ENCODE results near the gene AMIGO1.

The AMIGO1 gene, protein sequence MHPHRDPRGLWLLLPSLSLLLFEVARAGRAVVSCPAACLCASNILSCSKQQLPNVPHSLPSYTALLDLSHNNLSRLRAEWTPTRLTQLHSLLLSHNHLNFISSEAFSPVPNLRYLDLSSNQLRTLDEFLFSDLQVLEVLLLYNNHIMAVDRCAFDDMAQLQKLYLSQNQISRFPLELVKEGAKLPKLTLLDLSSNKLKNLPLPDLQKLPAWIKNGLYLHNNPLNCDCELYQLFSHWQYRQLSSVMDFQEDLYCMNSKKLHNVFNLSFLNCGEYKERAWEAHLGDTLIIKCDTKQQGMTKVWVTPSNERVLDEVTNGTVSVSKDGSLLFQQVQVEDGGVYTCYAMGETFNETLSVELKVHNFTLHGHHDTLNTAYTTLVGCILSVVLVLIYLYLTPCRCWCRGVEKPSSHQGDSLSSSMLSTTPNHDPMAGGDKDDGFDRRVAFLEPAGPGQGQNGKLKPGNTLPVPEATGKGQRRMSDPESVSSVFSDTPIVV

DNA sequence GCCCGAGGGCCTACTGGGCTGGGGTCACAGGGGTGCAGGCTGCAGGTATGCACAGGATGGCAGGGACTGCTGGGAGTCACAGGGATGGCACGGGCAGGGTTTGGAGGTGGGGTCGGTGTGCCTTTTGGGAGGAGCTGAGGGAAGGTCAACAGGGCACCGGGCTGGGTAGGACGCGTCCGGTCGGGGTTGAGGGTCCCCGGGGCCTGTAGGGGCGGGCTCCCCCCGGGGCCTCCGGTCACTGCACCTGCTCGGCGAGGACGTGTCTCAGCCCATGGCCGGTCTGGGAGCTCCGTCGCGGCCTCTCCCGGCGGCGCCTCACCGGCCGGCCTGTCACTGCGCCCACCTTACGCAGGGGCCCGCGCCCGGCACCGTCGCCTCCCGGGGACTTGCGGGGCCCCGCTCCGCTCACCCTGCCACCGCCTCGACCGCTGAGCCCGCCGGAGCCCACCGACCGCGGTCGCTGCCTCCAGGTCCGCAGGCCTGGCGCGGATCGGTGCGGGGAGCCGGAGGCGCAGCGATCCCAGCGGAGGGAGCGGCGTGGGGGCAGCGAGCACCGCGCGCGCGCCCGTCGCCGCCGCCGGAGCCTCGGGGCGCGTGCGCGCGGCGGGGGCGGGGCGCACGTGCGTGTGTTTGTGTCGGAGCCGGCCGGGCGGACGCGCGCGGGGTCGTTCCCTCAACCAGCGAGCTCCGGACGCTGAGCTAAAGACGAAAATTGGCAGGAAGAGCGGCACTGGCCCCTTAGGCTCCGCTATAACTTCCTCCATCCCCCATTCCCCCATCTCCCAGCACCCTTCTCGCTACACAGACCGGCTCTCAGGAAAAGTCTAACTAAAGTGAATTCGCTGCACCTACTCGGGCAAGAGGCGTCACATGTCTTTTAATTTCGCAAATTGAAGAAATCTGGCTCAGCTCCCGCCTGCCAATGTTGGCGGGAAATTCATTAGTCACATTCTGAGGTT, at the start of gene AMIGO1:
Gene AMIGO1, minus strand, starts transcription at position 552 of the 959 bp plus-strand sequence. CDS start 815 bp downstream, outside the sequence.
- DNase-seq (ENCODE audit: low spot score), result no peak

DNA sequence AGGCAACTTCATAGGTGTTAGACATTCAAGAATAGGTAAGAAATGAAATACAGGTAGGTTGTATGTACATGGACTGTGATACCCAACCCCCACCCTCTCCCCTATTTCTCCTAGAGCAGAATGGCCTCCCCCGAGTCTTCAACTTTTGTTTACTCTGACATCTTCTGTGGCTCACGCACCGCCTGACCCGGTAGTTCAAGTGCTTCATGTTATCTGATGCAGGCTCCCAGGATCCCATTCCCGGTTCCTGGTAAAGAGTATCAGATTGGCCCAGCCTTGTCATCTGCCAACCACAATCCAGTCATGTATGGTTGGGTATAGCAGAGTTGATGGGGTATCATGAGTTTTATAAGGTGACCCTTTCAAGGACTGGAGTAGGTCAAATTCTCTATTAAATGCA, 48.0 kb upstream of the AMIGO1 start:
- DNase-seq (ENCODE audit: low spot score), result no peak

DNA sequence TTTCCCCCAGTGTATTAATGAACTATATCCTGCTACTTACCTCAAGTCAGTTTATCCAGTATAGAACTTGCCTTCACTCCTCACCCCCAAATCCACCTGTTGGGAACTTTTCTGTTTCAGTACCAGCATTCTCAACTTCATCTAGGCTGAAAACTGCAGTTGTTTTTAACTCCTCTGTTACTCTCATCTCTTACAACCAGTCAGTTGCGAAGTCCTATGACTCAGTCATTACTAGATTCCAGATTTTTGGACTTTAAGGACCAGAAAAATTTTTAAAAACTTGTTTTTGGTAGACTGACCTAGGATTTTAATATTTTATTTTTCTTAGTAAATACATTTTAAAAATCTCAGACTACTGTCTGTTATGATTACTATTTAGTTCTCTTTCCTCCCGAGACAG, 47.0 kb upstream of the AMIGO1 start:
- DNase-seq (ENCODE audit: low spot score), result no peak

DNA sequence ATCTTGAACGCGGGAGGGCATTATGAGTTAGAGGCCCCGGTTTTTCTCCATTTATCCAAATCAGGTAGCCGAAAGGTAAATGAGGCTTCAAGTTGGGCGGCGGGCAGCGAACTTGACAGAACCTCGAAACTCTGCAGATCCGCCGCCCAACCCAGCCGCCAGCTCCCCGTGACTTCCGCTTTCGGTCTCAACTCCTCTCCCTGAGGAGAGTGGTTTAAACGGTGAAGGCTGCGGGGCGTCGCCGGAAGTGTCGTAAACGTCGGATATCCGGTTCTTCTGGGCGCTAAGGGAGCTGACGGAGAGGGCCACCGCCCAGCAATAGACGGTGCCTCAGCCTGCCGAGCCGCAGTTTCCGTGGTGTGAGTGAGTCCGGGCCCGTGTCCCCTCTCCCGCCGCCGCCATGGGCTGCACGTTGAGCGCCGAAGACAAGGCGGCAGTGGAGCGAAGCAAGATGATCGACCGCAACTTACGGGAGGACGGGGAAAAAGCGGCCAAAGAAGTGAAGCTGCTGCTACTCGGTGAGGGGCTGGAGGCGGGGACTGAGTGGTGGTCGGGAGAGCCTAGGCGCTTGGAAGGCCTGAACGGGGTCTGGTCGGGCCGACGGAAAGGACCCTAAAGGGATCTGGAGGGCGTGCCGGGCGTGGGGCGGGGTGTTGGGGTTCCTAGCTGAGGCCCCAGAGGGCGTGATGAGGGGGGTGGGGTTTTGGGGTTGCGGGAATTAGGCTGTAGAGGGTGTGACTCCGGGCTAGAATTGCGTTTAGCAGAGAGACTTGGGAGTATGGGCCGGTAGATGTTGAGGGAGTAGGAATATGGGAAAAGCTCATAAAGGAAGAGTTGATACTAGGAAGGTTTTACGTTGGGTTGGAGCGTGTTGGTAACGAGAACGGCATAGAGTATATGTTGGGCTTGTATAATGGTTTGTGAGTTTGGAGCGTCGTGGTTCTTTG, 39.1 kb upstream of the AMIGO1 start, which contains the start of gene GNAI3:
Gene GNAI3, plus strand, starts transcription at position 295 of the 947 bp plus-strand sequence. Its CDS starts 106 bp downstream, at position 401.
- DNase-seq (ENCODE audit: low spot score), result peak; percentile 98

DNA sequence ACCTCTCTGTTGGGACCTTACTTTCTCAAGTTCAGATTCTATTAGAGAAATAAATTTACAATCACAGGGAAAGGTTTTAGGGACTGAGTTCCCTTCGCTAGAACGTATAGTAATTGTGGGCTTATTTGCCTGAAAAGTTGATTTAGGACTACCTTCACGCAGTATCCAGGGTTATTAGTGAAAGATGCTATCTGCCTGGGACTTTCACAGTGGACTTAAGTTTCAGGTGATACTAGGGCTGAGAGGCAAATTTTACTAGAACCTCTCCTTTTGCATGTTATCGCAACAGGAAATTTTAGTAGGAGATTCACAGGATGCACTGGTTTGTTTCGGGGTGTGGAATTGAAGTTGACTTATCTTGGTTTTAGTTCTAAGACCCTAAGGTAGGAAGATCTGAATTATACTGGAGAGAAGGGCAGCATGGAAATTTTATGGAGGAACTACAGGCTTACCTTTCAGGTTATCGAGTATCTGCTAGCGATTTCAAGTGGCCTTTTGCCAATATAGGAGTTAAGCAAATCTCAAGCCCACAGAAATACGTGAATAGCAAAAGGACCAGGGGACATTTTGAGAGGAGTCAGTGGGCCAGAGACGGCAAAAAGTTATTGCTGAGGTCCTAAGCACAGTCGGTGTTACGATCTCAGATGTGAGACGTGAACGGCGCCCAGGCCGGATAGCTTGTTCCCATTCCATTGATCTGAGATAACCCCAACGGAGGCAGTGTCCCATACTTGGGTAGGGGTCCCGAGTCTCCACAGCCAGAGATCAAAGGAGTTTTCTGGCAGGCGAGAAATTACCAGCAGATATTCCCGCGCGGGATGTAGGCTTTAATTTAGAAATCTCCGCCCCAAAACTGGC, 38.2 kb upstream of the AMIGO1 start:
- peak; percentile 54 for DNase-seq (ENCODE audit: low spot score)

DNA sequence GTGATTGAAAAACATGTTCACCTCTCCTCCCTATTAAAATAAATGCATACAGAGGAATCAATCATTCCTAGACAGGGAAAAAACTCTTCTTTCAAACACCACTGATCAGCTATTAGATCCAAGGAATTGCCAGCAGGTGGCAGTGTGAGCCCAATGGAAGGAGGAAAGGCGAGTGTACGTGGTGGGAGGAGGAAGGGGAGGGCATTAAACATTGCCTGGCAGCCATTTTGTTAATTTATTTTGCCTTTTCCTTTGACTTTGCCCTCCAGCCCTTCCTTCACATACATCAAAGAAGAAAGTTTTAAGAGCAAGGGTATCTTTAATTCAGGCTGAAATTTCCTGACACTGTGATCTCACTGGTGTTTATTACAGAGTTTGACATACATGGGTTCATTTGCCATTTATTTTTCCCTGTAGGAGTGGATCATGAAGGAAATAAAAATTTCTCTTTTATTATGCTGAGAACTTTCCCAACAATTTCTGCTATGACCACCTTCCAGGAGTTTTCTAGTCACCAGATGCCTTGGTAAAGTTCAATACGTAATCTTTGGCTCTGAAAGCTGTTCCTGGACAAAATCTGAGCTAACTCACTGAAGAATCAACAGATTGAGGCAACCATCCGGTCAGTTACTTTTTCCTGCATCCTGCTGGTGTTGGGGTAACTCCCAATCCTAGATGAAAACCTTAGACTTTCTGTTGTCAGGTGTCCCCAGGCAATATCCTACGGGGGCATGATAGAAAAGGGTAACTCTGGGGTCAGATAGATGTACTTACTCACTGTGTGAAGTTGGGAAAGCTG, 37.0 kb upstream of the AMIGO1 start:
- DNase-seq (ENCODE audit: low spot score), result peak; percentile 95

DNA sequence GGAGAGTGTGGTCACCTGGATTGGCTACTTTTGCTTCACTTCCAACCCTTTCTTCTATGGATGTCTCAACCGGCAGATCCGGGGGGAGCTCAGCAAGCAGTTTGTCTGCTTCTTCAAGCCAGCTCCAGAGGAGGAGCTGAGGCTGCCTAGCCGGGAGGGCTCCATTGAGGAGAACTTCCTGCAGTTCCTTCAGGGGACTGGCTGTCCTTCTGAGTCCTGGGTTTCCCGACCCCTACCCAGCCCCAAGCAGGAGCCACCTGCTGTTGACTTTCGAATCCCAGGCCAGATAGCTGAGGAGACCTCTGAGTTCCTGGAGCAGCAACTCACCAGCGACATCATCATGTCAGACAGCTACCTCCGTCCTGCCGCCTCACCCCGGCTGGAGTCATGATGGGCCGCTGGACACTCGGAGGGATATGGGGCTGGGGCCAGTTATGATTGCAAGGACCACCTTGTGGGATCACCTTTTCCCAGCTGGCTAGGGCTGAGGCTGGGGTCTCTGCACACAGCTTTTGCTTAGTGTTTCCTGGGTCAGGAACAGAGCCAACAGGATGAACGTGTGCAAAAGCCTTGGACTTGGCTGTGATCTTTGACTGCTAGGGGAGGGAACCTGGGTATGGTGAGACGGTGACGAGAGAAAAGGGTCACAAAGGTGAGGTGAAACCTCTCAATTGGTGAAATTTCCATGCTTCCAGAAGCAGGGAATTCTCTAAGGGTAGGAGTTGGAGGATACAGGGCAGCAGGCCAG, 34.6 kb upstream of the AMIGO1 start:
- DNase-seq (ENCODE audit: low spot score), result no peak

DNA sequence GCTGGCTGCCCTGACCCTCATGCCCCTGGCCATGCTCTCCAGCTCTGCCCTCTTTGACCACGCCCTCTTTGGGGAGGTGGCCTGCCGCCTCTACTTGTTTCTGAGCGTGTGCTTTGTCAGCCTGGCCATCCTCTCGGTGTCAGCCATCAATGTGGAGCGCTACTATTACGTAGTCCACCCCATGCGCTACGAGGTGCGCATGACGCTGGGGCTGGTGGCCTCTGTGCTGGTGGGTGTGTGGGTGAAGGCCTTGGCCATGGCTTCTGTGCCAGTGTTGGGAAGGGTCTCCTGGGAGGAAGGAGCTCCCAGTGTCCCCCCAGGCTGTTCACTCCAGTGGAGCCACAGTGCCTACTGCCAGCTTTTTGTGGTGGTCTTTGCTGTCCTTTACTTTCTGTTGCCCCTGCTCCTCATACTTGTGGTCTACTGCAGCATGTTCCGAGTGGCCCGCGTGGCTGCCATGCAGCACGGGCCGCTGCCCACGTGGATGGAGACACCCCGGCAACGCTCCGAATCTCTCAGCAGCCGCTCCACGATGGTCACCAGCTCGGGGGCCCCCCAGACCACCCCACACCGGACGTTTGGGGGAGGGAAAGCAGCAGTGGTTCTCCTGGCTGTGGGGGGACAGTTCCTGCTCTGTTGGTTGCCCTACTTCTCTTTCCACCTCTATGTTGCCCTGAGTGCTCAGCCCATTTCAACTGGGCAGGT, 33.9 kb upstream of the AMIGO1 start:
- DNase-seq (ENCODE audit: low spot score), result no peak

DNA sequence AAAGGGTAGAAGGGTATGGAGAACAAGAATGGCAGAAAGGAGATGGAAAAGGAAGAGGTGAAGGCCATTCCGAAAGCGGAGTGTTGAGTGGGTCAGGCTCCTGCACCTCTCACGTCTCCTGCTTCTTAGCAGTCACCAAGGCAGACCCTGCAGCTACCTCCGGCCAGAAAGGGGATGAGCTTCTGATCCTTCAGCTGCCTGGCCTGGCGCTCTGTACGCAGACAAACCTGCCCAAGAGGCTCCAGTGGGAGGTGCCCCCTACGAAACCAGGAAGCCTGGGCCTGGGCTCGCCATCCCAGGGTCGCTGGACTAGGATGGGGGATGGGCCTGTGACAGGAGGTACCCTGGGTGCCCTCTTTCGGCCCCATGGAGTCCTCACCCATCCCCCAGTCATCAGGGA, 33.1 kb upstream of the AMIGO1 start:
- no peak for DNase-seq (ENCODE audit: low spot score)

DNA sequence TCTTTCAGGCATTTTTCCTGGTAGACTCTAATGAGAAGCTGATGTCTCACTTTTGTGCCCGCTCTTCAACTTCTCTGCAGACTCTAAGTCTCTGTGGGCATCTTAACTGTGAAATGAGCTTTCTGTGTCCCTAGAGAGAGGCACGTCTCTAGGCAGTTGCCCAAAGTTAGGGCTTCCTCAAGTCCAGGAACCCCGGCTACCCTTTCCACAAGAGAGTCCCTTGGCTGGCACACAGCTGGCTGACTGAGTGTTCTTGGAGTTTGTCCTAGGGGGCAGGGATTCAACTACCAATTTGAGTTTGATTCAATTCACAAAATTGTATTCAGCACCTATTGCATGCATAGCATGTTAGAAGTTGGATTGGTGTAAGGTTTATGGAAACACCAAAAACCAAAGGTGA, 31.6 kb upstream of the AMIGO1 start:
- no peak for DNase-seq (ENCODE audit: low spot score)

DNA sequence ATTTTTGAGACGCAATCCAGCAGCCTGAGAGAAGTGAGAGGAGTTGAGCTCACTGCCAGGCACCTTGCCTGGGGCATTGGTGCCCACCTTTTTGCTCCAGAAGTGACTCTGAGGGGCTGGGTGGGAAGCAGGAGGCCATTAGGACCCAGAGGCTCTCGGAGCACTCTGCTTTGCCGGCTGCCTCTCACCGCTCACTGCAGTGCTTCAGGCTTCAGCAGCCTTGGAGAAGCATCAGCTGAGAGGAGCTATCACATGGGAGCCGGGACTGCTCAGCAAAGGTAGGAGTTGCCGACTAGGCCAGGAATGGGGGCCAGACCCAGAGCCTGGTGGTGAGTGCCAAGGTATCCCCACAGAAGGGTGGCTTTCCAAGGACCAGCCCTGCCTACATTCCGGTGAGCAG, 30.1 kb upstream of the AMIGO1 start, which contains the start of gene GPR61:
Gene GPR61, plus strand, starts transcription at position 197 of the 400 bp plus-strand sequence. CDS start 3,151 bp downstream, outside the sequence.
- DNase-seq (ENCODE audit: low spot score), result no peak

DNA sequence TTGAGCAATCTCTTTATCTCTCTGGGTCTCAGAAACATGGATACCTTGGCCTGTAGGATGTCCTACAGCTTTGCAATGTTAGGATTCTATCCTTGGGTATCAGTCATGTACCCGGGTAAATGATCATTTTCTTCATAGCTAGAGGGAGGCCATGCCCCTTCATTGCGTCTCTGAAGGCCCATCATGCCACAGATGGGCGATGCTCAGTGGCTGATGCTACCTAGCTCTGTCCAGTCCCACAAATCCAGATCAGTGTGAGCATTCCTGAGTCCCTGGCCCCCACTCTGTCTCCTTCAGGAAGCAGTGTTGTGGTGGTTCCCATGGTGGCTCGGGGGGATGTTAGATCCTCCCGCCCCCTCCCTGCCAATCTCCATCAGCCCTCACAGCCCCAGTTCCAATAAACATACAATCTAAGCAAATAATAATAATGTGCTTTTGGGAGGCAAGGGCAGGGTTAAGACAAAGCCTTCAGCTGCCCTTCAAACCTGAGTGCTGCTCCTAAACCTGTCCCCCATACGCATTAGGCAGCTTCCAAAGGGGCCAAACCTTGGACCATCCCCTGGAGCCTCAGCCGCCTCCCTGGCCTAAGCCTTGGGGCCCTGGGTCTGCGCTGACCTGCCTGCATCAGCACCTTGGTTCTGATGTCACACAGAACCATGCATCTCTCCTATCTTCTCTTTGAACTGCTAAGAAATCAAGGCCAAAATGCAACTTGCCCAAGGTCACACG, 29.5 kb upstream of the AMIGO1 start:
- DNase-seq (ENCODE audit: low spot score), result no peak

DNA sequence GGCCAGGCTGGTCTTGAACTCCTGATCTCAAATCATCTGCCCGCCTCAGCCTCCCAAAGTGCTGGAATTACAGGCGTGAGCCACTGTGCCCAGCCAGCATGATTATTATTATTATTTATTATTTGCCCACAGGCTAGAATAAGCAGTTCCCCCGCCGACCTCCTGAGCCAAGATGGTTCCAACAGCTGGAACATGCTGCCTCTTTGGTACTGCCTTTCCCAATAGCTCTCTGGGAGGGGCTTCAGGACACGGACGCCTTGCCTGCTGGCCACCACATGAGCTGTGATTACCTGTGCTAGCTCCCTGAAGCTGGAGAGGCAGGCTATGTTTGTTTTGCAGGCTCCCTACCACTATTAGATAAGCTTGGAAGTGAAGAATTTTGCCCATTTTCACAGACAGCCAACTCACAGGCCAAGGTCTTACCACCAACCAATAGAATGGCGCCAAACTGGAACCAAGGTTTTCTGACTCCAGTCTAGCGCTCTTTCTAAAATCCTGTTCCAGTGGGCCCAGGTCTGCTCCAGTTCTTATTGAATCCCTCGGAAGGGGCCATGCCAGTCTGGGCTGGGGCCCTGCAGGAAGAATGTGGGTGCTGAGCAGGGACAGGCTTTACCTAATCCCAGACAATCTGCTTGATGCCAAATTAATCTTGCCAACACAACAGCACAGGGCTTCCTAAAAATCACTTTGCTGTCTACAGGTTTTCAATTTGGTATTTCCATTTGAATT, 28.1 kb upstream of the AMIGO1 start:
- DNase-seq (ENCODE audit: low spot score), result no peak

DNA sequence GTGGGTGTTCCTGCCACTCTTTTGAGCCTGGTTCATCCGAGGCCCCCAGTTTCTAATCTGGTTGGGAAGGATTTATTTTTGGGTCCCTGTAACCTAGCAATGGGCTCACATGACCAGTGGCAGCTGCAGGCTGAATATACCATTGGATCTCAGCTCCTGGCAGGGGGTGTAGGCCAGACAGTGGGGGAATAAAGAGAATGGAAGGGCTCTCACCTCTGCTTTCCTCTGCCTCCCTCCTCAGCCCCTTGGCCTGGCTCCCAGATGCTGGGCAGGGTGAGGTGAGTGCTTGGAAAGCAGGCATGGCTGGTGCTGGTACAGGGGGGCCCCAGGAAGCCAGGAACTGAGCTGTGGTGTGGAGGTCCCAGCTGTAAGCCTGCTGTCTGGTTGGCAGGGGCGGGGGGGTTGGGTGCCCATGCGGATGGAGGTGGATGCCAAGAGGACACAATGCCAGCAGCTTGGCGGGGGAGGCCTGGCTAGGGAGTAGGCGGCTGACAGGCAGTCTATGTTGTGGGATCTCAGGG, 26.5 kb upstream of the AMIGO1 start:
- no peak for DNase-seq (ENCODE audit: low spot score)

DNA sequence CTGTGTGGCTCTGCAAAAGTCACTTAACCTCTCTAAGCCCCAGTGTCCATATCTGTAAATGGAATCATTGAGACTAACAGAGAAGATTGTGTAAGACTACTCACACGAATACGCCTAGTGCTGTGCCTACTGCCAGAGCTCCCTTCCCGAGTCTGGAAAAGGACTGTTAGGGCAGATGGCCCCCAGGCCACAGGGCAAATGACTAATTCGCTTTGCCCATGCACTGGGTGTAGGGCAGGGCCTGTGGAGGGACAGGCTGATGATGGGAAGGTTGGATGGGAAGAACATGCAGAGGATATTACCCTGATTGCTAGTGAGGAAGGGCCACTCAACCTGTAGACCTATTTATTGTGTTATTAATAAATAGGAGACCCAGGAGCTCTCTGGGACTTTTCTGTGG, 26.0 kb upstream of the AMIGO1 start:
- DNase-seq (ENCODE audit: low spot score), result no peak

DNA sequence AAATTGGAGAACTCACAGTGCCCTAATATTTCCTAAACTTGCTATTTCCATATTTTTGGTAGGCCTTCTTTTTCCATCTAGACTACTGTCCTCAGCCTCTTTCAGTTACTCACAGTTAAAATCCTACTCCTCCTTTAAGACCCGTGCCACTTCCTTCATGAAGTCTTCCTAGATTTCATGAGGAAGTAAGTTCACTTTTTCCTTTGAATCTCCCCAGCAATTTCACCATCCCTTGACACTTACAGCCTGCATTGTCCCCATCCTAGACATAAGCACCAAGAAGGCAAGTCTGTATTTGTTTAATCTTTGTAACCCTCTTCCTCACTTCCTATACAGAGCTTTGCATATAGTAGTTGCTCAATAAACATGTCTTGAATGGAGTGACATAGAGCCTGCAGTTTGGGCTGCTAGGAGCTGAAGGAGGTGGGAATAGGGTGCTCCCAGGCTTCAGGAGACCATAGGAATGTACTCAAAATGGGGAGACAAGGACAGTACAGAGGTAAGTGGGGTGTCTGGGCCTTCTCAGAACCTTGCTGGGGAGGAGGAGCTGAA, 24.9 kb upstream of the AMIGO1 start:
- no peak for DNase-seq (ENCODE audit: low spot score)
